RWPE1 (cell line): ENCODE data around the gene CXCL3.

Source experiments
- CTCF ChIA-PET: fragments of 350-600 bp; sonication (Branson Sonifier 250); formaldehyde crosslinking; extraction: SDS; loops from one replicate; lab custom pipeline; 2021; lab: Yijun Ruan, JAX
- POLR2A ChIA-PET: fragments of 400-600 bp; formaldehyde crosslinking; extraction: SDS; loops from one replicate; lab custom pipeline; 2020; ENCODE audit warnings: antibody characterized with exemption; ENCODE audit not compliant: low non-redundant PET; lab: Yijun Ruan, JAX
- DNase-seq: peaks from one replicate; pipeline ENCODE4 v3.0.0; 2012; ENCODE audit warnings: low spot score
- H3K27ac ChIP-seq: fragments of 450-650 bp; 2 replicates; pipeline ENCODE4 v1.5.1; 2017
- CTCF ChIP-seq: fragments of 450-650 bp; conservative IDR thresholded peaks from 2 replicates; pipeline ENCODE4 v1.5.1; 2017; ENCODE audit warnings: low read depth, mild to moderate bottlenecking

The CXCL3 gene

GRCh38 chr4:74061430-74061829, 22.9 kb upstream of the CXCL3 start:
- ChIA-PET POLR2A (no interaction called here), CTCF (no interaction called here)
- DNase-seq, result no peak
- H3K27ac ChIP-seq, result no peak overlapping the region
- TF ChIP-seq CTCF, result no peak

- no peak overlapping the region for H3K27ac ChIP-seq
- ChIA-PET POLR2A (no interaction called here), CTCF (interaction anchor here (0.6 kb wide), 1 partner anchor 229 kb away, joined by 4 read pairs; no protein-coding TSS in a partner anchor)
- no peak for DNase-seq
- TF ChIP-seq CTCF, result no peak
Measured at GRCh38 chr4:74059161-74059829, 20.8 kb upstream of the CXCL3 start.

GRCh38 chr4:74058048-74058651, 19.7 kb upstream of the CXCL3 start:
- no peak overlapping the region for H3K27ac ChIP-seq
- CTCF ChIA-PET, result interaction anchor here (0.6 to 0.7 kb wide), 2 partner anchors 14 to 315 kb away, joined by 3 read pairs; no protein-coding TSS in a partner anchor
- no peak for DNase-seq
- POLR2A ChIA-PET, result no interaction called here
- TF ChIP-seq CTCF, result no peak

- ChIA-PET POLR2A (no interaction called here), CTCF (interaction anchor here (0.7 kb wide), 1 partner anchor 13 kb away, joined by 3 read pairs; no protein-coding TSS in a partner anchor)
- no peak overlapping the region for H3K27ac ChIP-seq
Measured at GRCh38 chr4:74057588-74057987, 19.1 kb upstream of the CXCL3 start.

GRCh38 chr4:74056858-74057562, 18.5 kb upstream of the CXCL3 start:
- POLR2A ChIA-PET, result no interaction called here

More at GRCh38 chr4:74057588-74057987, 19.1 kb upstream of the CXCL3 start:
- TF ChIP-seq CTCF, result no peak
- no peak for DNase-seq

More at GRCh38 chr4:74056858-74057562, 18.5 kb upstream of the CXCL3 start:
- H3K27ac ChIP-seq, result no peak overlapping the region
- CTCF ChIA-PET, result interaction anchor here (0.6 to 0.8 kb wide), 2 partner anchors 41 to 488 kb away, joined by 3 to 4 read pairs; no protein-coding TSS in a partner anchor
- DNase-seq, result peak; percentile 68
- TF ChIP-seq CTCF, result no peak
